T-cell (primary cell): ENCODE measurements around the gene PCBD1. TPM values are rescaled to one million over a fixed set of nuclear protein-coding genes. Genes with fewer than 3 reads are reported as not detected.
"Not testable (repeated sequence)": the region's sequence is repeated elsewhere in the genome, so short reads cannot be mapped to it uniquely, and the experiment has no call there.

ENCODE experiments used
- ATAC-seq, 4 experiments: fragments of 200-7000 bp in 3 of 4; fragments of 150-1000 bp in 1 of 4; cut with Tn5 transposase; replicated peaks in 1 of 4; 1 replicate in 3 of 4; 2 replicates in 1 of 4; pipeline ENCODE4 v1.10.0; 2021; ENCODE audit warnings: moderate library complexity in 3 of 4, mild to moderate bottlenecking in 2 of 4, moderate number of reproducible peaks in 1 of 4
- CTCF ChIA-PET, 2 donors: fragments of 300-600 bp; sonication (Branson Sonifier 250); formaldehyde crosslinking; loops; one replicate each; lab custom pipeline; 2022; ENCODE audit warnings: antibody characterized with exemption in 2 of 2; lab: Charles Lee
- POLR2A ChIA-PET, 2 donors: fragments of 300-600 bp; sonication (Branson Sonifier 250); formaldehyde crosslinking; loops; one replicate each; lab custom pipeline; 2022; ENCODE audit warnings: antibody characterized with exemption in 2 of 2; lab: Charles Lee
- DNase-seq, 35 experiments: peaks; one replicate each; pipeline versions ENCODE4 v3.0.0 to v3.0.0-alpha.2; 2013 to 2023
- H3K27ac ChIP-seq: one replicate; pipeline ENCODE4 v1.5.1; 2013; ENCODE audit warnings: low read length
- H3K27me3 ChIP-seq, 2 experiments: replicated peaks in 1 of 2; 1 replicate in 1 of 2; 2 replicates in 1 of 2; pipeline versions ENCODE4 v1.6.1 to v1.7.0; 2013; ENCODE audit warnings: low read length in 1 of 2, mixed read lengths in 1 of 2; ENCODE audit not compliant: control insufficient read depth in 2 of 2, insufficient read depth in 2 of 2; ENCODE audit errors: extremely low read depth in 1 of 2
- H3K36me3 ChIP-seq, 2 donors: 1 replicate in 1 of 2; 2 replicates in 1 of 2; pipeline versions ENCODE4 v1.6.1 to v1.7.0; 2013; ENCODE audit warnings: low read length in 1 of 2; ENCODE audit not compliant: control insufficient read depth in 2 of 2, insufficient read depth in 1 of 2; ENCODE audit errors: extremely low read depth in 1 of 2
- H3K4me1 ChIP-seq, 2 experiments: 1 replicate in 1 of 2; 2 replicates in 1 of 2; pipeline versions ENCODE4 v1.6.1 to v1.7.0; 2013; ENCODE audit warnings: low read length in 2 of 2, mixed read lengths in 1 of 2; ENCODE audit not compliant: insufficient read depth in 2 of 2, control insufficient read depth in 1 of 2; ENCODE audit errors: extremely low read depth in 1 of 2
- H3K4me3 ChIP-seq, 2 donors: 1 replicate in 1 of 2; 2 replicates in 1 of 2; pipeline versions ENCODE4 v1.5.1 to v1.7.0; 2013; ENCODE audit warnings: mild to moderate bottlenecking in 2 of 2, low read length in 1 of 2, moderate library complexity in 1 of 2; ENCODE audit not compliant: control insufficient read depth in 1 of 2; ENCODE audit errors: extremely low read depth in 1 of 2
- H3K9me3 ChIP-seq: 2 replicates; pipeline ENCODE4 v1.7.0; 2013
- H3K27ac Mint-ChIP-seq, 2 donors: one replicate each; pipeline ENCODE4 v1.8.0; 2020 to 2021; ENCODE audit warnings: mild to moderate bottlenecking in 2 of 2, mixed read lengths in 2 of 2
- H3K27me3 Mint-ChIP-seq, 2 donors: one replicate each; pipeline ENCODE4 v1.8.0; 2021 to 2022; ENCODE audit warnings: mixed read lengths in 2 of 2
- H3K36me3 Mint-ChIP-seq: one replicate; pipeline ENCODE4 v1.8.0; 2021; ENCODE audit warnings: mixed read lengths
- H3K4me1 Mint-ChIP-seq, 3 donors: one replicate each; pipeline ENCODE4 v1.8.0; 2020 to 2022; ENCODE audit warnings: mixed read lengths in 3 of 3, mild to moderate bottlenecking in 1 of 3
- H3K4me3 Mint-ChIP-seq, 3 donors: one replicate each; pipeline ENCODE4 v1.8.0; 2020 to 2022; ENCODE audit warnings: mild to moderate bottlenecking in 3 of 3, mixed read lengths in 3 of 3, moderate library complexity in 3 of 3
- H3K9me3 Mint-ChIP-seq, 3 donors: one replicate each; pipeline ENCODE4 v1.8.0; 2020 to 2022; ENCODE audit warnings: mixed read lengths in 3 of 3
- WGBS: methylation state at CpG from one replicate; pipeline ENCODE4 v1.1.5; 2013; ENCODE audit warnings: missing lambda C conversion rate; ENCODE audit not compliant: insufficient coverage; 5-methylcytosine and 5-hydroxymethylcytosine counted together
- total RNA-seq, 35 experiments: library from RNA in 6 of 35; stranded (reverse) in 6 of 35; fragments of 120-200 nt in 1 of 35; gene quantifications; one replicate each; pipeline versions ENCODE4 v1.2.1 to v1.2.4 and lab custom pipeline; 2013 to 2026

PCBD1 gene
- total RNA-seq, 5 donors from 2014 or later (not counting 1 experiment from before 2014, with no cell fraction given), result 6.5 to 10.0 (median 9.2) TPM

- no peak overlapping the region for H3K4me3 ChIP-seq
- Mint-ChIP-seq H3K4me3 (no peak overlapping the region), H3K9me3 (no peaks in the 10 kb centered on the region), H3K27ac (no peak overlapping the region), H3K4me1 (peaks cover 6 to 8% (median 6%) of the 10 kb centered on the region in 3 donors), H3K27me3 (peaks cover 3 to 7% of the 10 kb centered on the region in 2 donors), H3K36me3 (no peaks in the 10 kb centered on the region)
- no peaks in the 10 kb centered on the region for H3K9me3 ChIP-seq
- H3K36me3 ChIP-seq, result no peaks in the 10 kb centered on the region
- peaks cover 0 to 4% of the 10 kb centered on the region in 2 experiments for H3K4me1 ChIP-seq
- ATAC-seq (no peak), DNase-seq (no peak)
- 70% methylated on average over 13 of the region's 18 CpGs for WGBS
- H3K27ac ChIP-seq, result no peak overlapping the region
- POLR2A ChIA-PET, result no interaction called here
- CTCF ChIA-PET, result no interaction called here
- H3K27me3 ChIP-seq, result peaks cover 0 to 14% of the 10 kb centered on the region in 2 experiments
Measured at GRCh38 chr10:70926226-70927000, 38.0 kb upstream of the PCBD1 start.

- H3K27ac Mint-ChIP-seq, result no peak overlapping the region
- Histone ChIP-seq H3K4me1 (peaks cover 0 to 4% of the 10 kb centered on the region in 2 experiments), H3K36me3 (no peaks in the 10 kb centered on the region), H3K4me3 (no peak overlapping the region), H3K27me3 (peaks cover 0 to 15% of the 10 kb centered on the region in 2 experiments), H3K9me3 (no peaks in the 10 kb centered on the region), H3K27ac (no peak overlapping the region)
- no peaks in the 10 kb centered on the region for H3K36me3 Mint-ChIP-seq
- CTCF ChIA-PET, result no interaction called here
- 22% methylated on average over 15 of the region's 22 CpGs for WGBS
- peak; percentile 49 to 70 (median 66) for ATAC-seq
- H3K4me3 Mint-ChIP-seq, result peak overlapping the region in 1 of 3 donors; percentile 6
- POLR2A ChIA-PET, result no interaction called here
- H3K9me3 Mint-ChIP-seq, result no peaks in the 10 kb centered on the region
- DNase-seq, result peak in 32 of 35 experiments; percentile 5 to 69 (median 36)
- H3K4me1 Mint-ChIP-seq, result peaks cover 6 to 8% (median 6%) of the 10 kb centered on the region in 3 donors
- peaks cover 8% of the 10 kb centered on the region in 2 donors for H3K27me3 Mint-ChIP-seq
Measured at GRCh38 chr10:70925377-70926225, 37.2 kb upstream of the PCBD1 start.

GRCh38 chr10:70923696-70924095, 35.3 kb upstream of the PCBD1 start:
- Histone ChIP-seq H3K36me3 (no peaks in the 10 kb centered on the region), H3K4me1 (peaks cover 0 to 4% of the 10 kb centered on the region in 2 experiments), H3K27ac (no peak overlapping the region), H3K9me3 (no peaks in the 10 kb centered on the region), H3K27me3 (peaks cover 0 to 26% of the 10 kb centered on the region in 2 experiments), H3K4me3 (no peak overlapping the region)
- Mint-ChIP-seq H3K27ac (no peak overlapping the region), H3K4me1 (peaks cover 6 to 8% (median 6%) of the 10 kb centered on the region in 3 donors), H3K36me3 (no peaks in the 10 kb centered on the region), H3K9me3 (no peaks in the 10 kb centered on the region), H3K4me3 (no peak overlapping the region), H3K27me3 (peaks cover 11 to 13% of the 10 kb centered on the region in 2 donors)
- ATAC-seq, result no peak
- 80% methylated on average over 3 of the region's 8 CpGs for WGBS
- CTCF ChIA-PET, result interaction anchor here in 1 of 2 donors (0.7 kb wide), 1 partner anchor 26 kb away, joined by 5 read pairs; no protein-coding TSS in a partner anchor
- no peak for DNase-seq
- POLR2A ChIA-PET, result no interaction called here

GRCh38 chr10:70921285-70921684, 32.9 kb upstream of the PCBD1 start:
- Mint-ChIP-seq H3K4me1 (peaks cover 6 to 8% (median 6%) of the 10 kb centered on the region in 3 donors), H3K9me3 (no peaks in the 10 kb centered on the region), H3K4me3 (no peak overlapping the region), H3K27me3 (peaks cover 15% of the 10 kb centered on the region in 2 donors), H3K36me3 (no peaks in the 10 kb centered on the region), H3K27ac (no peak overlapping the region)
- no peak overlapping the region for H3K4me3 ChIP-seq
- POLR2A ChIA-PET, result interaction anchor here in 1 of 2 donors (0.6 kb wide), 2 partner anchors 285 to 1261 kb away, joined by 5 to 7 read pairs; no protein-coding TSS in a partner anchor
- no peak overlapping the region for H3K27ac ChIP-seq
- no CpG with 5 or more reads among the region's 1 CpG for WGBS
- H3K4me1 ChIP-seq, result peaks cover 0 to 4% of the 10 kb centered on the region in 2 experiments
- H3K36me3 ChIP-seq, result no peaks in the 10 kb centered on the region
- no peaks in the 10 kb centered on the region for H3K9me3 ChIP-seq
- ATAC-seq (no peak), DNase-seq (no peak)
- peaks cover 0 to 45% of the 10 kb centered on the region in 2 experiments for H3K27me3 ChIP-seq
- CTCF ChIA-PET, result interaction anchor here in 1 of 2 donors (1.0 kb wide), 1 partner anchor 31 kb away, joined by 3 read pairs; no protein-coding TSS in a partner anchor

- Mint-ChIP-seq H3K9me3 (no peaks in the 10 kb centered on the region), H3K4me3 (no peak overlapping the region), H3K36me3 (no peaks in the 10 kb centered on the region), H3K27me3 (peaks cover 17 to 22% of the 10 kb centered on the region in 2 donors), H3K27ac (no peak overlapping the region), H3K4me1 (peaks cover 5 to 7% (median 5%) of the 10 kb centered on the region in 3 donors)
- 83% methylated on average over 1 of the region's 4 CpGs for WGBS
- ChIA-PET CTCF (interaction anchor here in 1 of 2 donors (1.0 kb wide), 1 partner anchor 32 kb away, joined by 3 read pairs; no protein-coding TSS in a partner anchor), POLR2A (no interaction called here)
- Histone ChIP-seq H3K36me3 (no peaks in the 10 kb centered on the region), H3K4me1 (peaks cover 0 to 2% of the 10 kb centered on the region in 2 experiments), H3K4me3 (no peak overlapping the region), H3K27me3 (peaks cover 0 to 49% of the 10 kb centered on the region in 2 experiments), H3K27ac (no peak overlapping the region), H3K9me3 (no peaks in the 10 kb centered on the region)
- ATAC-seq (no peak), DNase-seq (no peak)
Measured at GRCh38 chr10:70920519-70920918, 32.2 kb upstream of the PCBD1 start.

- POLR2A ChIA-PET, DNase-seq, H3K4me3 ChIP-seq, H3K9me3 Mint-ChIP-seq, H3K27ac Mint-ChIP-seq, H3K9me3 ChIP-seq, H3K36me3 ChIP-seq, H3K4me1 Mint-ChIP-seq, CTCF ChIA-PET, H3K4me1 ChIP-seq, H3K27ac ChIP-seq, H3K4me3 Mint-ChIP-seq, ATAC-seq, H3K36me3 Mint-ChIP-seq: not testable (repeated sequence)
- peaks cover 0 to 52% of the 10 kb centered on the region in 2 experiments for H3K27me3 ChIP-seq
- 74% methylated on average over 7 of the region's 10 CpGs for WGBS
- H3K27me3 Mint-ChIP-seq, result peaks cover 17 to 19% of the 10 kb centered on the region in 2 donors
Measured at GRCh38 chr10:70919906-70920305, 31.5 kb upstream of the PCBD1 start.
